HG02840 (cell line): ENCODE measurements around the gene MYO1H.
"Not testable (repeated sequence)": the region's sequence is repeated elsewhere in the genome, so short reads cannot be mapped to it uniquely, and the experiment has no call there.

Experiments
- ATAC-seq: cut with Tn5 transposase; IDR thresholded peaks from one replicate; pipeline ENCODE4 v1.9.1; 2021; ENCODE audit warnings: mild to moderate bottlenecking, moderate library complexity, moderate number of reproducible peaks; ENCODE audit not compliant: unreplicated experiment, low FRiP score

MYO1H gene

GRCh38 chr12:109404841-109405240 is 57.1 kb downstream of the MYO1H start:
- ATAC-seq, result not testable (repeated sequence)

- not testable (repeated sequence) for ATAC-seq
Measured at GRCh38 chr12:109406147-109406546, 58.4 kb downstream of the MYO1H start.

DNA sequence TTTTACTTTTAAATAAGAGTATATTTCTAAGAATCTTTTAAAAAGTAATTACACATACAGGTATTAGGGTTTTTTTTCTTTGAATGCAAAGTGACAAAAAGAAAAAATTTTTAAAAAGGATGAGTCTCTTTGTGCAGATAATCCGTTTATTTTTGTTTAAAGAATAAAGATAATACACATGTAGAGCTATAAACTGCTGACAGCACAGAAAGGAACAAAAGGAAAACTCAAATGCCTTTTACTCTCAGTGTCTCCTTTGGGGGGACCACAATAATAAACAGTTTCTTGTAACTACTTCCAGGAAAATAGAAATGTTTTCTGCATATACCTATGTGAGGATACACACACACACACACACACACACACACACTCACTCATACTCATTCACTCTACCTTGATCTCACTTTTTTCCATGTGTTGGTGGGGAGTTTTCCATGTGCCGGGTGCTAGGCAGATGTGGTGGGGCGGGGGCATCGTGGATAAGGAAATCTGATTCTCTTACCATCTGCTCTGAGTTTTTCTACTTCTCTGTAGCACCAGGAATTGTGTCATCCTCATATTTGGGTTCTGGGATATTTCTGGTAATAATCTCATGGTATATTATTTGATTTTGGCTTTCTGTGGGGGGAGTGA is 71.3 kb downstream of the MYO1H start:
- no peak for ATAC-seq

GRCh38 chr12:109421355-109422087 is 73.8 kb downstream of the MYO1H start:
- no peak for ATAC-seq

DNA sequence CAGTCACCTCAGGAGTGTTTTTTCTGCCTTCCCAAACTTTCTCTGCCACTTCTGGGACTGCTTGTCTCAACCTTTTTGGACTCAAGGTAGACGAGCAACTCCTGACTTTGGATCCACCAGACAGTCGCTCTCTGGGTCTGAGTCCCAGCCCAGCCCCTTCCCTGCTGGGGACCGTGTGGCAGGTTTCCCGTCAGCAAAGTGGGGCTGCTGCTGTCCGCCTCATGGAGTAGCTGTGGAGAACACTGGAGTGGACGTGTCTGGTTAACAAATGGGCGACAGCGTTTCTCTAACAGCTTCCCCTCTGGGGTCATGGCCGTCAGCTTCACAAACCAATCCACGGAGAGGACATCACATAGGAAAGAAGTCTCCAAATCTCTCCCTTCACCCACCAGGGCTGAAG is 74.6 kb downstream of the MYO1H start:
- ATAC-seq, result no peak

GRCh38 chr12:109423392-109423791 is 75.7 kb downstream of the MYO1H start:
- ATAC-seq, result no peak

DNA sequence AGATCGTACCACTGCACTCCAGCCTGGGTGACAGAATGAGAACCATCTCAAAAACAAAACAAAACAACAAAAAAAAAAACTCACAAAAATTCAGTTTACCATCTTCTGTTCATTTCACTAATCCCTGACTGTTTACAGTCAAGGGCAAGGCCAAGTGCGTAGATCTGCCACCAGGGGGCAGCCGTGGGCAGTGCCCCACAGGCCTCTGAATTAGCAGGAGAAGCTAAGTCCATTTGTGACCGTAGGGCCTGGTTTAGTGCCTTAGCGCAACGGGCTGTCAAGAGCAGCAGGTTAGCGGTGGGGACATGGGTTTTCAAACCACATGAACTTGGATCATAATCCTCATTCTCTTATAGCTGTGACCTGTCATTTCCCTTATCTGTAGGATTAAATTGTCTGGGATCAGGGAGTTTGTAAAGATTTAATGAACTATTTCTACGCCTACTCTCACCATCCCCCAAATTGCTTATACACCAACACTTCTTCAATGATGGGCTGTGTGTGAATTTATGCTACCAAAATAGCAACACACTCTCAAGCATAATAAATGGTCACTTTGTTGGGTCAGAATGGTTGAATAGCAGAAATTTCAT is 80.4 kb downstream of the MYO1H start:
- no peak for ATAC-seq

GRCh38 chr12:109428804-109429203 is 81.1 kb downstream of the MYO1H start:
- not testable (repeated sequence) for ATAC-seq

DNA sequence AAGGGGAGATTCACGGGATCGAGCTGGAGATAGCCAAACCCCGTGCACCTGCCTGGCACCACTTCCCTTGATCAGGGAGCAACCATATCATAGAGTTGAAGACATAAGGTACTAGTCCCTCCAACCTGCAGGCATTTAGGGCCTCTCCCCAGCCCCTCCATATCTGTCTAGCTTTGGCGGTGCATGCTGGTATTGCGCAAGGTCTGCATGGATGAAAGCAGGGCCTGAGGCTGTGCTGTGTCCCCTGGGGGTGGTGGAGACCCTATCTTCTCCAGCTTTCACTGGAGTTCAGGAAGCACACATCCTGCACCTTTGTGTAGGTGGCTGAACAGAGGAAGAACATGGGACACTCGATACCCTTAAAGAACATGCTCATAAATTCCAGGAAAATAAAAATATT is 82.5 kb downstream of the MYO1H start:
- no peak for ATAC-seq

DNA sequence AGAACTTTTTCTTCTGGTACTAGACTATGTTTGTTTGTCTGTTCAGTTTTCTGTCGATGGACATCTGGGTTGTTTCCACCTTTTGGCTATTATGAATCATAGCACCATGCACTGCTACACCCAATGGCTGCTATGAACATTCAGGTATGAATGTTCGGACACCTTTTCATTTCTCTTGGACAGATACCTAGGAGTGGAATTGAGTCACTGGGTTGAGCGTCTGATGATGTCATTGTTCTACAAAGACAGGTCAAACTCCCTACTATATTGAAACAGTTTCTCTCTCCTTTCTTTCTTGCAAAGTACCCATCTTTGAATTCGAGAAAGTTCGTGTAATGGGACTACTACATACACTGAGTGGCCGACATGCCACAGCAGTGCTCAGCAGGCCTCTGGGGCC is 84.7 kb downstream of the MYO1H start:
- no peak for ATAC-seq

DNA sequence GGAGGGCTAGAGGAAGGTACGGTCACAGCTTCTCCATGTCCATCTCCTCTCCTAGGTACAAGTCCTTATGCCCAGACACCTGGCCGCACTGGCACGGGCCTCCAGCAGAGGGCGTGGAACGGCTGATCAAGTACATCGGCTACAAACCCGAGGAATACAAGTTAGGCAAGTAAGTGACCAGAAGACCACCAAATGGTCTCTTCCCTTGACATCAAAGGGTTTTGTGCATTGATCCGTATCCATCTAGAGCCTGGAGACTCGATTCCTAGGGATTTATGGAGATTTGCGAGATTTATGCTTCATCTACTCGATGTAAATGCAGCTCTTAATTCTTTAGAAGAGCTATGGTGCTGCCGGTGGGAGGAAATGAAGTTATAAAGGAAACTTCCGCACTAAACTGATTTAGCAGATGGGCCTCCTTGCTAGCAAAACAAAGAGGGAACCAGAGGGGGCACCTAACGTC is 85.2 kb downstream of the MYO1H start:
- no peak for ATAC-seq

DNA sequence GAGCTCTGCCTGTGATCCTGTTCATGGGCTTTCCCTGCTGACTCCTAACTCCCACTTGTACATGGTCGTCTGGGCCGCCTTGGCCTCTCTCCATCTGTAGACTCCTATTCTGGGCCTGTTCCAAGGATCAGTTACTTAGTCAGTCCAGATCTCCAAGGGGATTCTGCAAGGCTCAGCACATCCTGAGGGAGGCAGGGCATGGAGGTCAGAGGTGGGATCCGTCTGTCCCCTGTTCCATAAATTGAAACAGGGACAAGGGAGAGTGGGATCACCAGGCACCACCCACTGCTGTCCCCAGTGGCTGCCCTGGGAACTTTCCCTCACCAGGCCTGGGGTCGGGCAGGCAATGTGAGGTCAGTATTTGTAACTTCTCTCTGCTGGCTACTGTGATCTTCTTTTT is 85.9 kb downstream of the MYO1H start:
- ATAC-seq, result no peak

DNA sequence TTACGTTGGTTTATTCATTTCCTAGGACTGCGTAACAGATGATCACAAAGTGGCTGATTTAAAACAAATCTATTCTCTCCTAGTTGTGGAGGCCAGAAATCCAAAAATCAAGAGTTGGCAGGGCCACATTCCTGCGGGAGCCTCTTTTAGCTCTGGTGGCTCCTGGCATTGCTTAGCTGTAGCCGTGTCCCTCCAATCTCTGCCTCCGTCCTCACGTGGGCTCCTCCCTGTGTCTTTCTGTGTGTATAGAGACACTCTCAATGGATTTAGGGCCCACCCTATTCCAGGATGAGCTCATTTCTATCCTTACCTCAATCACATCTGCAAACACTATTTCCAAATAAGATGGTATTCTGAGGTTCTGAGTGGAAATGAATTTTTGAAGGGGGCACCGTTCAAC is 86.9 kb downstream of the MYO1H start:
- ATAC-seq, result no peak

DNA sequence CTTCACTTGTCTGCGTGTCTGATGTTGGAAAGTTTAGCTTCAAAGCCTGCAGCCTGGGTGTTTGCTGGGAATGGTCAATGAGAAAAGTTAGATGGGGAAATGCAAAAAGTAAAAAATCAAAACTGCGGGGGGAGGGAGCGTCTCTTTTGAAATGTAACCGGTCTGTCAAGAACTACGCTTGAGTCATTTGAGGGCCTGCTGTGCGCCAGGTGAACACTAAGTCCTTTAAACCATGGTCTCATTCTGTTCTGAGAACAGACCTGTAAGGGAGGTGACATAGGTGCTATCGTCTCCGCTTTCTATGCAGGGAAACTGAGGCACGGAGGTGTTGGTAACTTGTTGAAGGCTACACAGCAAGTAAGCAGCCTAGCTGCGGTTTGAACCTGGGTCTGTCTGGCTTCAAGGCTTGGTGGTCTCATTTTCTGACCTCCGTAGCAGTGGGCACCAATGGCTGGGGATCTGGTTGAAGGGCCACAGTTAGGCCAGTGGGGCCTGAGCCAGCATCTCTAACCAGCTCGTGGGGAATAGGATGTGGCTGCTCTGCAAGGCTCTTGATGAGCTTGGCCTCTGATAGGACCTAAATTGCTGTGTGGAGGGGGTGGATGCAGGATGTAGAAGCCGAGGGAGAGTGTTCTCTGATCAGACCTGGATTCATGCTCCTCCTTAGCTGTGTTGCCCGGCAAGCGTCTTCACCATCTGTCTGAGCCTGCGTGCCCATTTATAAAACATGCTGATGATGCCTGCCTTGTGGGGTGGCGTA is 87.9 kb downstream of the MYO1H start:
- no peak for ATAC-seq

GRCh38 chr12:109436188-109436560 is 88.5 kb downstream of the MYO1H start:
- ATAC-seq, result no peak

DNA sequence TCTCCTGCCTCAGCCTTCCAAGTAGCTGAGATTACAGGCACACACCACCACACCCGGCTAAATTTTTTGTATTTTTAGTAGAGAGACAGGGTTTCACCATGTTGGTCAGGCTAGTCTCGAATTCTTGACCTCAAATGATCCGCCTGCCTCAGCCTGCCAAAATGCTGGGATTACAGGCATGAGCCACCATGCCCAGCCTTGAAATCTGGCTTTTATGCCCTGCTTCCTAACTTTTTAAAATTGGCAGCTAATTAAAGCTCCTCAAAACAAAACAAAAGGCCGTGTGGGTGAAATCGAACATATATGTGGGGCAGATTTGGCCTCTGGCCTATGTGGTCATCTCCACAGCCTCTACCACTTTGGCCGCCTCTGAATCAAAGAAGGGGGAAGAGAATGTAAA is 91.5 kb downstream of the MYO1H start:
- ATAC-seq, result no peak

- not testable (repeated sequence) for ATAC-seq
Measured at GRCh38 chr12:109439951-109440350, 92.3 kb downstream of the MYO1H start.

GRCh38 chr12:109440851-109441490 is 93.3 kb downstream of the MYO1H start:
- ATAC-seq, result no peak

GRCh38 chr12:109443794-109444193 is 96.1 kb downstream of the MYO1H start:
- no peak for ATAC-seq

DNA sequence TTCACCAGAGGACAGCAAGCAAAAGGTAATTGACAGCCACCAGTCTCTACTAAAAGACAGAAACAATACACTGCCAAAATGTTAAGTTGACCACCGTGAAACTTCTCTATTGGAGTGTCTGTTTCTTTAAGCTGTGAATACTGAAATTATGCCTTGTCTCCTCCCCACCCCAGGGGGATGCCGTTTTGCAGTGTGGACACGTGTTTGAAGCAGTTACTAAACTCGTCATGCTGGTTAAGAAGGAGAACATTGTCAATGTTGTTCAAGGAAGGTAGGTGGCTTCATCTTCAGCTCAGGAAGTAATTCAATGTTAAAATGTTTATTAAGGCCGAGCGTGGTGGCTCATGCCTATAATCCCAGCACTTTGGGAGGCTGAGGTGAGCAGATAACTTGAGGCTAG is 96.6 kb downstream of the MYO1H start:
- ATAC-seq, result no peak

- ATAC-seq, result no peak
Measured at GRCh38 chr12:109445191-109445609, 97.5 kb downstream of the MYO1H start.
